Measurements from ENCODE around the gene ADISSP. TPM values are rescaled to one million over a fixed set of nuclear protein-coding genes. Genes with fewer than 3 reads are reported as not detected.

Gene ADISSP
- total RNA-seq, 4 donors from 2014 or later = 20.1 to 115 (median 22.8) TPM

DNA sequence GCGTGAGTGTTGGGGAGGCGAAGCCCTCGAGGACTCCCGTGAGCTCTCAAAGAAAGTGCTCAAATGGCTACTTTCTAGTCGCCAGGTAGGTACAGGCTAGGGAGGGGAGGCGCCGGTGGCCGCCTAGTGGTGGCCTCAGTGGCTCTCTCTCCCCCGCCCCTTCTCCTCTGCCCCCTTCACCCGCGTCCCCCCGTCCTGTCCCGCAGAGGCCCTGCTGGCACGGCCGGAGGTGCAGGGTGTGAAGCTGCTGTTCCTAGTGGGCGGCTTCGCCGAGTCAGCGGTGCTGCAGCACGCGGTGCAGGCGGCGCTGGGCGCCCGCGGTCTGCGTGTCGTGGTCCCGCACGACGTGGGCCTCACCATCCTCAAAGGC, 16.3 kb downstream of the ADISSP start:
- TF ChIP-seq CTCF (IDR thresholded peaks at IDR 0.05; ENCODE audit: low read depth) = no peak

DNA sequence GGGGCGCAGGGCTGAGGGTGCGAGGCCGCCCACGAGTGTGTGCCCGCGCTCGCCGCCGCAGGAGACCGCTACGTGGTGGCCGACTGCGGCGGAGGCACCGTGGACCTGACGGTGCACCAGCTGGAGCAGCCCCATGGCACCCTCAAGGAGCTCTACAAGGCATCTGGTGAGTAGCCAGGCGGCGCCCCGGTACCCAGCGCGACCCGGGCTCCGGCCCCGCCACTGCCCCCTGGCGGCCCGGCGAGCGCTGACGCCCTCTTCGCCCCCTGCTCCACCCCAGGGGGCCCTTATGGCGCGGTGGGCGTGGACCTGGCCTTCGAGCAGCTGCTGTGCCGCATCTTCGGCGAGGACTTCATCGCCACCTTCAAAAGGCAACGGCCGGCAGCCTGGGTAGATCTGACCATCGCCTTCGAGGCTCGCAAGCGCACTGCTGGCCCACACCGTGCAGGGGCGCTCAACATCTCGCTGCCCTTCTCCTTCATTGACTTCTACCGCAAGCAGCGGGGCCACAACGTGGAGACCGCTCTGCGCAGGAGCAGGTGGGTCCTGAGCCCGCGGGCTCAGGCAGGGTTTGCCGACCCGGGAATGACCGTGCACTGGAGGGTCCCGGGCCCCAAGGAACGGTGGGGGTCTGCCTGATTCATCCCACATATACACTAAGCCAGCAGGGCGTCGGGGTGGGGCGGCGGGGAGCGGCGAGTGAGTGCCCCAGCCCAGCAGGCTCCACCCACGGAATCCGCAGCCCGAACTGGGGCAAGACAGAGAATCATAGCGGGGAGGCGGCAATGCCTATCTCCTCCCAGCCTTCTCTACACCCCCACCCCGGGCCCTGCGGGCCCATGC, 17.6 kb downstream of the ADISSP start:
- TF ChIP-seq CTCF (IDR thresholded peaks at IDR 0.05; ENCODE audit: low read depth) = no peak

DNA sequence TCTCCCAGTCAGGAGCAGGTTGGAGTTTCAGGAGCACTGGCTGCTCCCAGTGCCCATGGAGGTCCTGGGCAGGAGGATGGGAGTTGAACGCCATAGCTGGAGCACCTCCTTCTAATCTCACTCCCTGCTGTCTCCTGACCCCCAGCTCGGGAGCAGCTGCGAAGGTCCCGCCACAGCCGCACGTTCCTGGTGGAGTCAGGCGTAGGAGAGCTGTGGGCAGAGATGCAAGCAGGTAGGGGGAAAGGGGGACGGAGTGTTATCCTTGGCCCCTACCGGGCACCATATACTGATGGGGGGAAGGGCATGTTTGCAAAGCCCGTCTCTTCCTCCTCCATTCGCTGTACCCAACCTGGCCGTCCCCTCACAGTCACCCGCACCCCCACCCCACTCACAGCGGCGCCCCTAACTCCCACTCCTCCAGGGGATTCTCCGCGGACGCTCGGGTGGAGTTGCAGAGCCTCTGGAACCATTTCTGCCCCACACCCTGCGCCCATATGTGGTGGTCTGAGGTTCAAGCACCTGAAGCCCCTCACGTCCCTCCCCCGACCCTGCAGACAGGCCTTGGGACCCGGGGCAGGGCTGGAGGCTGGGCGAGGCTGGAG, 18.4 kb downstream of the ADISSP start:
- TF ChIP-seq CTCF (IDR thresholded peaks at IDR 0.05; ENCODE audit: low read depth) = no peak

GRCh38 chr20:3748073-3748472, 19.5 kb downstream of the ADISSP start:
- no peak for TF ChIP-seq CTCF (IDR thresholded peaks at IDR 0.05; ENCODE audit: low read depth)

DNA sequence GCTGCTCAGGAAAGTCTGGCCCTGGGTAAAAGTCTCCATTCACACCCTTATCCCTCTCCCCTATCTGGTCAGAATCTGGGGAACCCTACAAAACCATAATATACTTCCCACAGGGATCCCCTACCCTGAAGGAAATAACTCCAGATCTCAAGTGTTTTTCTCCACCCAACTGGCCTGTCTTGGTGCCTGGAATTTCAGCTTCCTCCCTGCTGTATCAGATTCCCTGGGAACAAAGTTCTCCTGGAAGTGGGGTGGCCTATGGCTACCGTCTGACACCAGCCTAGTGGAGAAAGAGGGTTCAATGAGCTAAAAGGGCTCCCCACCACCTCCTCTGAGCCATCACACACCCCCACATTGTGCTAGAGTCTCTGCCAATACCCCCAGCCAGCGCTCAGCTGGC, 20.1 kb downstream of the ADISSP start:
- no peak for TF ChIP-seq CTCF (IDR thresholded peaks at IDR 0.05; ENCODE audit: low read depth)

DNA sequence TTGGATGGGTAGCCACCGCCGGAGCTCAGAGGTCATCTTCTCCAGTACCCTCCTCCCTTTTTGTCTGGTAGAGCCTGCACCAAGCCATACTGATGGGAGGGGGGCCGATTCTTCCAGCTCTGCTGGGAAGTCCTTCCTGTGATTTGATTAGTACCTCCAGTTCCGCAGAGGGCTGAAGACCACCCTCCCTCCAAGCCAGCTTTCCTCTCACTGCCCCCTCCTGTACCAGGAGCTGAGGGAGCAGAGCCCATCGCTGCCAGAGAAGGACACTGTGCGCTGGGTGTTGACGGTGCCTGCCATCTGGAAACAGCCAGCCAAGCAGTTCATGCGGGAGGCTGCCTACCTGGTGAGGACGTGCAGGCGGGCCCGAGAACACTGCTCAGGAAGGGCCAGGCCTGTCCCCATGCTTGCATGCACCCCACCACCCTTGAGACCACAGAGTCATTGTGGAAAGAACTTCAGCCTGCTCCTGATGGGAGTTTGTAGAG, 21.8 kb downstream of the ADISSP start:
- TF ChIP-seq CTCF (IDR thresholded peaks at IDR 0.05; ENCODE audit: low read depth) = no peak
